Parathyroid adenoma (tissue), 2 donors: ENCODE data around the gene CD72.
"Not testable (repeated sequence)": the region's sequence is repeated elsewhere in the genome, so short reads cannot be mapped to it uniquely, and the experiment has no call there.

Experiments
- H2AFZ ChIP-seq: fragments of 300-600 bp; sonication (generic); one replicate; pipeline ENCODE4 v1.7.0; 2017; ENCODE audit warnings: antibody characterized with exemption, mild to moderate bottlenecking
- H3K27ac ChIP-seq: fragments of 300-600 bp; sonication (generic); one replicate; pipeline ENCODE4 v1.7.0; 2017
- H3K27me3 ChIP-seq: fragments of 300-600 bp; sonication (generic); one replicate; pipeline ENCODE4 v1.7.0; 2017; ENCODE audit warnings: low read length; ENCODE audit not compliant: control insufficient read depth, insufficient read depth
- H3K36me3 ChIP-seq: fragments of 300-600 bp; sonication (generic); one replicate; pipeline ENCODE4 v1.7.0; 2017; ENCODE audit warnings: low read length; ENCODE audit not compliant: control insufficient read depth, insufficient read depth
- H3K4me1 ChIP-seq: fragments of 300-600 bp; sonication (generic); one replicate; pipeline ENCODE4 v1.7.0; 2017; ENCODE audit warnings: control low read depth
- H3K4me2 ChIP-seq: fragments of 300-600 bp; sonication (generic); one replicate; pipeline ENCODE4 v1.7.0; 2017; ENCODE audit warnings: low read length
- H3K4me3 ChIP-seq: fragments of 300-600 bp; sonication (generic); one replicate; pipeline ENCODE4 v1.7.0; 2017; ENCODE audit warnings: low read depth, low read length
- H3K79me2 ChIP-seq: fragments of 300-600 bp; sonication (generic); one replicate; pipeline ENCODE4 v1.7.0; 2017; ENCODE audit warnings: control low read depth
- H3K9ac ChIP-seq: fragments of 300-600 bp; sonication (generic); one replicate; pipeline ENCODE4 v1.7.0; 2017; ENCODE audit warnings: mild to moderate bottlenecking
- H3K9me3 ChIP-seq: fragments of 300-600 bp; sonication (generic); one replicate; pipeline ENCODE4 v1.7.0; 2017; ENCODE audit warnings: low read length; ENCODE audit not compliant: control insufficient read depth
- TF ChIP-seq, protein P1 (sequence below): fragments of 300-600 bp; sonication (generic); IDR thresholded peaks from one replicate; pipeline ENCODE4 v1.7.0; 2017; ENCODE audit warnings: antibody characterized with exemption, mild to moderate bottlenecking
- donor health status: primary hyperparathyroidism.

The CD72 gene

DNA sequence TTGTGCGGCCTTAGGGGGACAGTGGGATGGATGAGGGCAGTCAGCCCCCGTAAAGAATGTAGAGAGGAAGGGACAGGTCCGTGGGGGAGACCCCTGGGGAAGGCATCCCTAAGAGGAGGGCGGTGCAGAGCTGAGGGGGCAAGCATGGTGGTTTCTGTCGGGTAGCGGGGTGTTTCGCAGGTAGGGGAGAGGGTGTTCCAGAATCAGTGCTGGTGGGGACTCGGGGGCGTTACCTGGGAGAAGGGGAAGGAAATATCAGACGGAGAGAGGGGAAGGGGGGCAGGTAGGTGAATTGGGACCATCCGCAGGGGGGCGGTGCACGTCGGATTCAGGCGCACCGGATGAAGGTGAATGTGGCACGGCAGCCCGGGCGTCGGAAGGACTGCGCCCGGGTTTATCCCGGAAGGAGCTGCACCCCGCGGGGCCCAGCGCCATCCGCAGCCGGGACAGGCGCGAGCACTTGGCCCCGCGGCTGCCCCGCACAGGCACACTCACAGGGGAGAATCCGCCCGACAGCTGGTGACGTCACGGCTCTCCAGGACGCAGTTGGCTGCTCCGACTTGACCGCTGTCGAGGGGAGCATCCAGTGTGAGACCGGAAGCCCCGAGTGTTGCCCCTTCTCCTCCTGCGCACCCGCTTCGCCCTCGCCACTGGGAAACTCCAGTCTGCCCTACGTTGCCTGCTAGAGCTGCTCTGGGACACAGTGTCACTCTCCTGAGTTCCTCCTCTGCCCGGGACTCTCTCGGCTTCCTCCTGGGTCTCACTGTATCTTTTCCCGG, 1.3 kb downstream of the CD72 start:
- Histone ChIP-seq H3K4me1 (no peaks in the 10 kb centered on the region), H3K27ac (no peak overlapping the region), H3K9me3 (no peaks in the 10 kb centered on the region), H3K27me3 (no peaks in the 10 kb centered on the region), H3K9ac (no peak overlapping the region), H2AFZ (peak overlapping the region; percentile 78), H3K79me2 (no peaks in the 10 kb centered on the region), H3K4me2 (peak overlapping the region; percentile 50), H3K4me3 (peak overlapping the region; percentile 25), H3K36me3 (no peaks in the 10 kb centered on the region)
- TF ChIP-seq, protein P1, sequence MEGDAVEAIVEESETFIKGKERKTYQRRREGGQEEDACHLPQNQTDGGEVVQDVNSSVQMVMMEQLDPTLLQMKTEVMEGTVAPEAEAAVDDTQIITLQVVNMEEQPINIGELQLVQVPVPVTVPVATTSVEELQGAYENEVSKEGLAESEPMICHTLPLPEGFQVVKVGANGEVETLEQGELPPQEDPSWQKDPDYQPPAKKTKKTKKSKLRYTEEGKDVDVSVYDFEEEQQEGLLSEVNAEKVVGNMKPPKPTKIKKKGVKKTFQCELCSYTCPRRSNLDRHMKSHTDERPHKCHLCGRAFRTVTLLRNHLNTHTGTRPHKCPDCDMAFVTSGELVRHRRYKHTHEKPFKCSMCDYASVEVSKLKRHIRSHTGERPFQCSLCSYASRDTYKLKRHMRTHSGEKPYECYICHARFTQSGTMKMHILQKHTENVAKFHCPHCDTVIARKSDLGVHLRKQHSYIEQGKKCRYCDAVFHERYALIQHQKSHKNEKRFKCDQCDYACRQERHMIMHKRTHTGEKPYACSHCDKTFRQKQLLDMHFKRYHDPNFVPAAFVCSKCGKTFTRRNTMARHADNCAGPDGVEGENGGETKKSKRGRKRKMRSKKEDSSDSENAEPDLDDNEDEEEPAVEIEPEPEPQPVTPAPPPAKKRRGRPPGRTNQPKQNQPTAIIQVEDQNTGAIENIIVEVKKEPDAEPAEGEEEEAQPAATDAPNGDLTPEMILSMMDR, result no peak

DNA sequence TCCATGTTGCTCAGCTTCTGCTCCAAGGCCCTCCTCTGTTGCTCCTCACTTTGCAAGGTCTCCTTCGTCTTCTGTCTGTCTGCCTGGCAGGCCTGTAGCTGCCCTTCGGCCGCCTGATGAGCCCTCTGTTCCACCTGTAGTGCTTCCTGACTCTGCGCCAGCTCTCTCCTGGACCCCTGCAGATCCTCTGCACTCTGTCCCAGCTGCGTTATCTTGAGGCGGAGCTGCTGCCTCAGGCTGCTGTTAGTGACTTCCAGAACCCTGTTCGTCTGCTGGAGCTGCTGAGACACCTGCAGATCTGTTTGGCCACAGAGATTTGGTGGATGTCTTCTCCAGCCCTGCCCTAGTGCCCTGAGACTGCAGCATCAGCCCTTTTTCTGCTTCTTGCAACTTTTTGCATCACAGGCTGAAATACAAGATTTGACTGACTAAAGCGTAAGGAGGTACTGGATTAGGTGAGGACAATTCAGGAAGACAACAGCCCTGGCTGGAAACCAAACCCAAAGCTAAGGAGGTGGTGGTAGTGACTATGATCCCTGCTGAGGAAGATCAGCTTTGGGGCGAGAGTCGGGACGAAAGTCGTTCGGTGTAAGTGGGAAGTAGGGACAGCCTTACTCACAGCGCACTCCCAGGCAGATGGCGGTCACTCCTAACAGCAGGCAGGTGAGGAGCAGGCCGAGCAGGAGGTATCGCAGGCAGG, 2.1 kb downstream of the CD72 start:
- H3K9ac ChIP-seq, result no peak overlapping the region

DNA sequence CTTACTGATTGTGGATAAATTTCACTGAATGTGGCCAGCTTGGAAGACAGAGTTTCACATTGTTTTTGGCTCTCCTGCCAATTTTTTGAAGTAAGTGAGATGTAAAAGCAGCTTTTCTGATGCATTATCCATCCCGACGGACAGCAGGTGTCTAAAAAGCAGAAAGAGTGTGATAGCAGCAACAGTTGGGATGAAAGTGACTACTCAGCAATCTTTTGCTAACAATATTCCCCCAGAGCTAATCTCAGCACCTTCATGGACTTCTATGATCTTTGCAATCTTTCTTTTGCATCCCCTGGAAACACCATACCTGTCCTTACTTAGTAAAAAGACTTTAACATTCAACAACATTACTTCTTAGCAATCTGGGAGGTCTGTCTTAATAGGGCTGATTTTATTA, 5.4 kb downstream of the CD72 start:
- Histone ChIP-seq H3K27ac (no peak overlapping the region), H3K4me2 (no peak overlapping the region), H3K9ac (no peak overlapping the region), H3K4me3 (no peak overlapping the region), H3K36me3 (no peaks in the 10 kb centered on the region), H3K27me3 (no peaks in the 10 kb centered on the region), H3K9me3 (no peaks in the 10 kb centered on the region), H3K4me1 (peaks cover 2% of the 10 kb centered on the region), H3K79me2 (no peaks in the 10 kb centered on the region), H2AFZ (no peak overlapping the region)
- TF ChIP-seq, protein P1, result no peak

More for the DNA sequence above, 2.1 kb downstream of the CD72 start:
- Histone ChIP-seq H3K4me2 (no peak overlapping the region), H2AFZ (no peak overlapping the region), H3K9me3 (no peaks in the 10 kb centered on the region), H3K27ac (no peak overlapping the region), H3K27me3 (no peaks in the 10 kb centered on the region), H3K36me3 (no peaks in the 10 kb centered on the region), H3K79me2 (no peaks in the 10 kb centered on the region), H3K4me3 (no peak overlapping the region), H3K4me1 (no peaks in the 10 kb centered on the region)
- TF ChIP-seq, protein P1, result no peak

DNA sequence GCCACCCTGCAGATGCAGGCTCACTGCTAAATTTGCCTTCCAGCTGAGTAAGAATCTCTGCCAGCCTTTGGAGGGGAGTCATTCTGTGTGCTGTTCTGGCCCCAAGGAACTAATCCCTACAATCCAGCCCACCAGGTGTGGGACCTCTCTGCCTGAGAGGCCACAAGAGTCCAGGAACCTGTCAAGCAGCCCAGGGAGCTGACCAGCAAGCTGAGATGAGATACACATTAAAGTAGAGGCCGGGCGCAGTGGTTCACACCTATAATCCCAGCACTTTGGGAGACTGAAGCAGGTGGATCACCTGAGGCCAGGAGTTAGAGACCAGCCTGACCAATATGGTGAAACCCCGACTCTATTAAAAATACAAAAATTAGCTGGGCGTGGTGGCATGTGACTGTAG, 6.1 kb downstream of the CD72 start:
- not testable (repeated sequence) for H2AFZ ChIP-seq, H3K36me3 ChIP-seq, H3K27me3 ChIP-seq, H3K9me3 ChIP-seq, H3K4me2 ChIP-seq, H3K27ac ChIP-seq, H3K4me1 ChIP-seq, H3K9ac ChIP-seq, H3K79me2 ChIP-seq, H3K4me3 ChIP-seq

DNA sequence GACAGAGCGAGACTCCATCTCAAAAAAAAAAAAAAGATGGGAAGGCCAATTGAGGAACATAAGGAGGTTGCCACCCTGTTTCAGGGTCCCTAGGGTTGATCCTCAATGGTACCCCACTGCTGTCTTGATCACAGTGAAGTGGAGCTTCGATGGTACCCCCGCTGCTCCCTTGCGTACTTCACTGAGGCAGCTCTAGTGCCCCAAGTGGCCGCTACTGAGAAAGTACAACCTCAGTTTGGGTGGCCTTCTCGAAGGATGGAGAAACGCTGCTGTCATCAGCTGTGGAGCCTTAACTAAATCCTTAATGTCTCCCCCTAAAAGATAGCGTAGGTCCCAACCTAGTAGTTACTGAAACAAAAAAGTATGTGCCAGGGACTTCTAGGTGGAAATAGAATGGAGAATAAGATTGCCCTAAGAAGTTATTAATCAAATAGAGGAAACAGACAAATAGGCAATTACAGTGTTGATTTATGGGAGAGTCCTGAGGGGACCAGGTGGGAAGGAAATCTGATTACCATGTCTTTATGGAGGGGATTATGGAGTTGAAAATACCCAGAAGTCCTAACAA, 6.9 kb downstream of the CD72 start:
- H2AFZ ChIP-seq, result no peak overlapping the region
- H3K9ac ChIP-seq, result no peak overlapping the region
- no peaks in the 10 kb centered on the region for H3K36me3 ChIP-seq
- no peak overlapping the region for H3K4me3 ChIP-seq
- H3K9me3 ChIP-seq, result no peaks in the 10 kb centered on the region
- TF ChIP-seq, protein P1, result peak; percentile 47
- no peaks in the 10 kb centered on the region for H3K79me2 ChIP-seq
- peaks cover 2% of the 10 kb centered on the region for H3K4me1 ChIP-seq
- H3K27ac ChIP-seq, result no peak overlapping the region
- H3K4me2 ChIP-seq, result no peak overlapping the region
- H3K27me3 ChIP-seq, result no peaks in the 10 kb centered on the region
